ENCODE measurements around the gene ZNF878. TPM values are rescaled to one million over a fixed set of nuclear protein-coding genes. Genes with fewer than 3 reads are reported as not detected.

Gene ZNF878
- total and polyA plus RNA-seq, 9 of the 15 experiments (the other 6 are each of a cell fraction or from before 2014, with no cell fraction given), result 0.30 to 1.4 (median 0.50) TPM

DNA sequence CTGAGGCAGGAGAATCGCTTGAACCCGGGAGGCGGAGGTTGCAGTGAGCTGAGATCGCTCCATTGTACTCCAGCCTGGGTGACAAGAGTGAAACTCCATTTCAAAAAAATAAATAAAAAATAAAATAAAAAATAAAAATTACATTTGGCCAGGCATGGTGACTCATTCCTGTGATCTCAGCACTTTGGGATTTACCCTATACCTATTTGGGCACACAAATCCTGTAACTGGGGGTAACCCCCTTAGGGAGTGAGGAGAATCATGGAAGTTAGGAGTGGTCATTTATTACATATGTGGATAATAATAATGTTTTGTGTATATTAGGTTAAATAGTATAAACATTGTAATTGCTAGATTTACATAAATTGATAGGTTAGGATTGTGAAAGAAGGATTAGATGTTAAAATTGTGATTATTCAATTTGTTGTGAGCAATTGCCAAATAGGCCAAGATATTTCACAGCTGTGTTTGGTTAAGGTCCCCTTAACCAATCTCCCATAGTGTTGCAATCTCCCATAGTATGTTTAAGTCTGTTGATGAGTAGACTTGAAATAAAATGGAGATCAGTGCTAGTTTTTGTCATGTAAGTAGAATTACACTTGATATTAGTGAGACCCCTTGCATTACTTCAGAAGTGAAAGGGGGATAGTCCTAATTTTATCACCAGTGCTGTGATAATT is 42.5 kb upstream of the ZNF878 start:
- FAIRE-seq, result no peak
- Histone ChIP-seq H3K9me1 (ENCODE audit: control insufficient read depth, insufficient read depth, low read length) (no peaks in the 10 kb centered on the region), H3K79me2 (ENCODE audit: control insufficient read depth, insufficient read depth, low read length) (peaks cover 15% of the 10 kb centered on the region), H4K20me1 (replicated peaks; ENCODE audit: control insufficient read depth, insufficient read depth, low read length) (no peaks in the 10 kb centered on the region), H3K36me3 (ENCODE audit: control insufficient read depth, insufficient read depth, low read length) (peaks cover 14% of the 10 kb centered on the region; the same call in 2 of the 3 replicates), H3K4me2 (ENCODE audit: insufficient read depth, low read length) (no peak overlapping the region), H3K4me3 (no peak overlapping the region), H3K4me1 (replicated peaks in 1 of 2; ENCODE audit: control insufficient read depth in 2 of 2, insufficient read depth in 2 of 2, low read length in 2 of 2) (peaks cover 0 to 10% of the 10 kb centered on the region in 2 experiments; a peak in 2 of 5 replicates), H2AFZ (ENCODE audit: low read depth, low read length) (no peak overlapping the region), H3K9ac (ENCODE audit: insufficient read depth in 1 of 2, low read depth in 2 of 2, low read length in 2 of 2) (no peak overlapping the region), H3K9me3 (replicated peaks; ENCODE audit: control insufficient read depth, insufficient read depth, low read depth, low read length) (peaks cover 2% of the 10 kb centered on the region), H3K27ac (ENCODE audit: extremely low read depth, low read depth, low read length) (no peak overlapping the region), H3K27me3 (ENCODE audit: control insufficient read depth in 2 of 2, insufficient read depth in 2 of 2, low read length in 2 of 2) (no peaks in the 10 kb centered on the region)
- ATAC-seq, result no peak
- ChIA-PET POLR2A (no interaction called here), CTCF (ENCODE audit: low intra/inter-chr PET ratio) (no interaction called here)
- BruUV-seq (replicated peaks), result no TSS peak
- in situ Hi-C loops (cut with MboI) (no loop called here), intact Hi-C loops (cut with micrococcal nuclease) (no loop called here)
- no peak for DNase-seq (ENCODE audit: extremely low read depth in 1 of 4, low spot score in 3 of 4)
- WGBS (ENCODE audit: insufficient coverage, low coverage, missing lambda C conversion rate), result 59% methylated on average over 4 of the region's 4 CpGs
- TF ChIP-seq, protein P1, sequence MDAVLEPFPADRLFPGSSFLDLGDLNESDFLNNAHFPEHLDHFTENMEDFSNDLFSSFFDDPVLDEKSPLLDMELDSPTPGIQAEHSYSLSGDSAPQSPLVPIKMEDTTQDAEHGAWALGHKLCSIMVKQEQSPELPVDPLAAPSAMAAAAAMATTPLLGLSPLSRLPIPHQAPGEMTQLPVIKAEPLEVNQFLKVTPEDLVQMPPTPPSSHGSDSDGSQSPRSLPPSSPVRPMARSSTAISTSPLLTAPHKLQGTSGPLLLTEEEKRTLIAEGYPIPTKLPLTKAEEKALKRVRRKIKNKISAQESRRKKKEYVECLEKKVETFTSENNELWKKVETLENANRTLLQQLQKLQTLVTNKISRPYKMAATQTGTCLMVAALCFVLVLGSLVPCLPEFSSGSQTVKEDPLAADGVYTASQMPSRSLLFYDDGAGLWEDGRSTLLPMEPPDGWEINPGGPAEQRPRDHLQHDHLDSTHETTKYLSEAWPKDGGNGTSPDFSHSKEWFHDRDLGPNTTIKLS (IDR thresholded peaks at IDR 0.05; ENCODE audit: borderline replicate concordance, low read depth), result no peak
- no peak for TF ChIP-seq ESRRB (CRISPR knock-in tag; IDR thresholded peaks at IDR 0.05; ENCODE audit: borderline replicate concordance)
- TF ChIP-seq, protein P2, sequence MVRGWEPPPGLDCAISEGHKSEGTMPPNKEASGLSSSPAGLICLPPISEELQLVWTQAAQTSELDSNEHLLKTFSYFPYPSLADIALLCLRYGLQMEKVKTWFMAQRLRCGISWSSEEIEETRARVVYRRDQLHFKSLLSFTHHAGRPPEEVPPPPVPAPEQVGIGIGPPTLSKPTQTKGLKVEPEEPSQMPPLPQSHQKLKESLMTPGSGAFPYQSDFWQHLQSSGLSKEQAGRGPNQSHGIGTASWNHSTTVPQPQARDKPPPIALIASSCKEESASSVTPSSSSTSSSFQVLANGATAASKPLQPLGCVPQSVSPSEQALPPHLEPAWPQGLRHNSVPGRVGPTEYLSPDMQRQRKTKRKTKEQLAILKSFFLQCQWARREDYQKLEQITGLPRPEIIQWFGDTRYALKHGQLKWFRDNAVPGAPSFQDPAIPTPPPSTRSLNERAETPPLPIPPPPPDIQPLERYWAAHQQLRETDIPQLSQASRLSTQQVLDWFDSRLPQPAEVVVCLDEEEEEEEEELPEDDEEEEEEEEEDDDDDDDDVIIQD (CRISPR knock-in tag; IDR thresholded peaks at IDR 0.05), result no peak
- no peak for TF ChIP-seq ZNF436 (CRISPR knock-in tag; IDR thresholded peaks at IDR 0.05)

Measured in K562 (cell line).